HCT116 (cell line): Measurements from ENCODE around the gene ARHGAP18. TPM values are rescaled to one million over a fixed set of nuclear protein-coding genes. Genes with fewer than 3 reads are reported as not detected.

Source experiments
- ATAC-seq: fragments of 200-7000 bp; cut with Tn5 transposase; 2 replicates; pipeline ENCODE4 v1.9.1; 2020; ENCODE audit warnings: mild to moderate bottlenecking, moderate library complexity
- BruUV-seq: library from RNA; stranded (reverse); fragments of 400-500 nt; replicated peaks from 2 replicates; lab custom pipeline; 2021; lab: Mats Ljungman, UMichigan
- CTCF ChIA-PET: fragments of 300-600 bp; sonication (Branson Sonifier 250); formaldehyde crosslinking; loops from one replicate; lab custom pipeline; 2021; ENCODE audit warnings: antibody characterized with exemption; lab: Charles Lee
- POLR2A ChIA-PET: fragments of 300-600, 350-600 bp; sonication (Branson Sonifier 250); formaldehyde crosslinking; loops from one replicate; lab custom pipeline; 2021; ENCODE audit warnings: antibody characterized with exemption; lab: Charles Lee
- RAD21 ChIA-PET, 2 experiments: fragments of 300-600 bp; sonication (Branson Sonifier 250); formaldehyde crosslinking; loops; one replicate each; lab custom pipeline; 2023; ENCODE audit warnings: low total read pairs in 2 of 2; ENCODE audit not compliant: uncharacterized antibody in 2 of 2, unreplicated experiment in 2 of 2, low non-redundant PET in 1 of 2; lab: Charles Lee
- DNase-seq: peaks from one replicate; pipeline ENCODE4 v3.0.0-alpha.2; 2010; ENCODE audit warnings: low read depth, low spot score
- H2AFZ ChIP-seq: fragments of 200-600 bp; shearing (Covaris generic), sonication (generic); 2 replicates; pipeline ENCODE4 v1.6.1; 2017; ENCODE audit warnings: low read depth, mixed run types, mixed read lengths, antibody characterized with exemption, low read length; ENCODE audit not compliant: poor library complexity, severe bottlenecking
- H3K27ac ChIP-seq: 2 replicates; pipeline ENCODE4 v1.5.1; 2012; ENCODE audit warnings: low read depth, low read length
- H3K27me3 ChIP-seq: fragments of 200-600 bp; sonication (generic); 2 replicates; pipeline ENCODE4 v1.6.1; 2016; ENCODE audit warnings: mixed run types, low read length, mixed read lengths; ENCODE audit not compliant: insufficient read depth
- H3K36me3 ChIP-seq, 2 experiments: fragments of 200-500 bp in 1 of 2; fragments of 200-600 bp in 1 of 2; sonication (Bioruptor generic) in 1 of 2; sonication (generic) in 1 of 2; 2 replicates each; pipeline versions ENCODE4 v1.5.1 to v1.6.1; 2014 to 2016; ENCODE audit warnings: low read length in 2 of 2, inconsistent platforms in 1 of 2, mixed read lengths in 1 of 2, mixed run types in 1 of 2; ENCODE audit not compliant: insufficient read depth in 2 of 2, control insufficient read depth in 1 of 2
- H3K4me1 ChIP-seq, 2 experiments: fragments of 200-600 bp in 1 of 2; sonication (generic) in 1 of 2; 2 replicates each; pipeline versions ENCODE4 v1.5.1 to v1.6.1; 2012 to 2017; ENCODE audit warnings: low read length in 2 of 2, inconsistent platforms in 1 of 2, mild to moderate bottlenecking in 1 of 2, mixed read lengths in 1 of 2, mixed run types in 1 of 2, moderate library complexity in 1 of 2; ENCODE audit not compliant: insufficient read depth in 2 of 2, control insufficient read depth in 1 of 2
- H3K4me2 ChIP-seq: fragments of 200-600 bp; sonication (generic); 2 replicates; pipeline ENCODE4 v1.6.1; 2017; ENCODE audit warnings: mixed run types, low read length, mixed read lengths
- H3K4me3 ChIP-seq, 2 experiments: fragments of 200-600 bp in 1 of 2; sonication (generic) in 1 of 2; replicated peaks in 1 of 2; 2 replicates each; pipeline ENCODE4 v1.5.1; 2011 to 2016; ENCODE audit warnings: low read length in 2 of 2, control low read depth in 1 of 2, low read depth in 1 of 2, mild to moderate bottlenecking in 1 of 2, mixed read lengths in 1 of 2, mixed run types in 1 of 2
- H3K79me2 ChIP-seq: fragments of 200-600 bp; sonication (generic); 2 replicates; pipeline ENCODE4 v1.6.1; 2017; ENCODE audit warnings: mild to moderate bottlenecking, mixed run types, low read length, moderate library complexity, mixed read lengths; ENCODE audit not compliant: insufficient read depth
- H3K9ac ChIP-seq: fragments of 200-600 bp; sonication (generic); 2 replicates; pipeline ENCODE4 v1.6.1; 2016; ENCODE audit warnings: low read length, mixed read lengths
- H3K9me2 ChIP-seq: fragments of 200-600 bp; sonication (generic), shearing (Covaris generic); 2 replicates; pipeline ENCODE4 v1.6.1; 2017; ENCODE audit warnings: mixed run types, mild to moderate bottlenecking, moderate library complexity; ENCODE audit not compliant: insufficient read depth
- H3K9me3 ChIP-seq, 2 experiments: fragments of 200-500 bp in 1 of 2; fragments of 200-600 bp in 1 of 2; sonication (Bioruptor generic) in 1 of 2; sonication (generic) in 1 of 2; 2 replicates each; pipeline ENCODE4 v1.6.1; 2014 to 2017; ENCODE audit warnings: low read length in 2 of 2, mixed read lengths in 2 of 2, inconsistent platforms in 1 of 2, low read depth in 1 of 2, mild to moderate bottlenecking in 1 of 2, mixed run types in 1 of 2, moderate library complexity in 1 of 2; ENCODE audit not compliant: control insufficient read depth in 1 of 2, insufficient read depth in 1 of 2
- H4K20me1 ChIP-seq: fragments of 200-600 bp; sonication (generic), shearing (Covaris generic); 2 replicates; pipeline ENCODE4 v1.6.1; 2017; ENCODE audit warnings: mixed run types, mild to moderate bottlenecking, moderate library complexity; ENCODE audit not compliant: insufficient read depth
- CBX3 ChIP-seq: IDR thresholded peaks from 2 replicates; pipeline ENCODE4 v1.6.1; 2012; ENCODE audit warnings: low read depth
- CEBPB ChIP-seq: IDR thresholded peaks from 2 replicates; pipeline ENCODE4 v1.6.1; 2012; ENCODE audit warnings: low read depth
- CTCF ChIP-seq, 3 experiments: fragments of 200-600 bp in 1 of 3; sonication (generic) in 1 of 3; IDR thresholded peaks in 2 of 3; conservative IDR thresholded peaks in 1 of 3; 2 replicates each; pipeline ENCODE4 v1.5.1; 2012 to 2017; ENCODE audit warnings: low read depth in 2 of 3, low read length in 2 of 3, antibody characterized with exemption in 1 of 3, borderline replicate concordance in 1 of 3, control low read depth in 1 of 3, mild to moderate bottlenecking in 1 of 3, mixed read lengths in 1 of 3, mixed run types in 1 of 3, moderate library complexity in 1 of 3; ENCODE audit not compliant: insufficient read depth in 1 of 3
- EZH2phosphoT487 ChIP-seq: fragments of 200-600 bp; IDR thresholded peaks from 2 replicates; pipeline ENCODE4 v1.6.1; 2018; ENCODE audit warnings: antibody characterized with exemption, borderline replicate concordance
- POLR2AphosphoS5 ChIP-seq: IDR thresholded peaks from 2 replicates; pipeline ENCODE4 v1.6.1; 2011; ENCODE audit warnings: mild to moderate bottlenecking, low read depth, low read length, moderate library complexity
- RAD21 ChIP-seq: IDR thresholded peaks from 2 replicates; pipeline ENCODE4 v1.6.1; 2012; ENCODE audit warnings: low read depth, mild to moderate bottlenecking
- SIN3A ChIP-seq: IDR thresholded peaks from 2 replicates; pipeline ENCODE4 v1.6.1; 2012; ENCODE audit warnings: low read depth
- SP1 ChIP-seq: IDR thresholded peaks from 2 replicates; pipeline ENCODE4 v1.6.1; 2012; ENCODE audit warnings: low read depth
- SRF ChIP-seq: IDR thresholded peaks from 2 replicates; pipeline ENCODE4 v1.6.1; 2012; ENCODE audit warnings: low read depth
- TCF7L2 ChIP-seq: IDR thresholded peaks from 2 replicates; pipeline ENCODE4 v1.7.0; 2011; ENCODE audit warnings: borderline replicate concordance, inconsistent platforms; ENCODE audit not compliant: insufficient read depth, insufficient read length; ENCODE audit errors: extremely low read depth
- YY1 ChIP-seq: IDR thresholded peaks from 2 replicates; pipeline ENCODE4 v1.6.1; 2011; ENCODE audit warnings: low read length, low read depth, moderate library complexity, mild to moderate bottlenecking; ENCODE audit not compliant: insufficient replicate concordance; ENCODE audit errors: extremely low read depth
- ZBTB33 ChIP-seq: IDR thresholded peaks from 2 replicates; pipeline ENCODE4 v1.6.1; 2011; ENCODE audit warnings: mild to moderate bottlenecking, low read length, moderate library complexity; ENCODE audit not compliant: insufficient replicate concordance; ENCODE audit errors: extremely low read depth
- intact Hi-C: fragments of 100-400 bp; cut with micrococcal nuclease; formaldehyde crosslinking; loops from 2 replicates; pipeline ENCODE4 v1.10.0; 2022
- total RNA-seq: library from RNA; stranded (reverse); gene quantifications from one replicate; pipeline ENCODE4 v1.2.1, GENCODE V29; 2021; ENCODE audit not compliant: unreplicated experiment

The ARHGAP18 gene
- total RNA-seq, 1 experiment from 2014 or later, result 70.3 TPM

DNA sequence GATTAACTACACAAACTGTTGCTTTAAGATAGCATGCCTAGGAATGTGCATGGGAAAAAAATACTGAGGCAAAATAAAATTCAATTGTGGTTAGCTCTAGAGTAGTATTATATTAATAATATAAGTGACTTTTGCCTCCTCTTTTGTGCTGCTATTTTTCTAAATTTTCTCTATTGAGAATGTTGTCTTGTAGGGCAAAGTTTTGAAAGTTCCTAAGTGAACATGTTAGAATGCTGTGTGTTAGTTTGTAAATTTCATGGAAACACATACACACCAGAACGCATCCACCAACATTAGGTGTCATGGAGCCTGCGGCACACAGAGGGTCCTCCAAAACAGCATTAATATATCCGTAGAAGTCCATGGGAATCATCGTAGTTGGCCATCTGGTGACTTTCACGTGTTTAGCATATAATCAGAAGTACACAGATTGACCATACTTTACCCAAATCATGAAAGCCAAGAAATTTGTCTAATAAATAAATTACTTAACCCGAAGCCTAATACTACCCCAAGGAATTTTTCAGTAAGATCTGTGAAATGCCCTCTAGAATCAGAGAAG is 25.6 kb downstream of the ARHGAP18 start:
- Histone ChIP-seq H3K9ac (peak overlapping the region; percentile 53; the same call in 1 of the 2 replicates), H3K4me2 (peak overlapping the region; percentile 78), H3K4me3 (peak overlapping the region in 1 of 2 experiments; percentile 35; a peak in 2 of 4 replicates), H3K9me3 (no peaks in the 10 kb centered on the region), H3K27ac (peak overlapping the region; percentile 97), H3K36me3 (no peaks in the 10 kb centered on the region), H4K20me1 (no peaks in the 10 kb centered on the region), H3K9me2 (no peaks in the 10 kb centered on the region)
- ChIA-PET CTCF (interaction anchor here (0.9 to 1.7 kb wide), 2 partner anchors 11 to 91 kb away, joined by 4 to 5 read pairs; no protein-coding TSS in a partner anchor), RAD21 (no interaction called here), POLR2A (interaction anchor here (0.9 to 2.0 kb wide), 7 partner anchors 9 to 65 kb away, joined by 3 to 8 read pairs (median 7); no protein-coding TSS in a partner anchor)
- TSS peak; percentile 73 for BruUV-seq
- ATAC-seq, result peak; percentile 4; the same call in 1 of the 2 replicates
- intact Hi-C loops, result no loop called here
- TF ChIP-seq POLR2AphosphoS5 (peak; percentile 2; the same call in 1 of the 2 replicates), SP1 (no peak)
- TF ChIP-seq, all 23 proteins: peak for 1
- Histone ChIP-seq H3K27me3 (no peaks in the 10 kb centered on the region), H2AFZ (no peak overlapping the region), H3K79me2 (peaks cover 87% of the 10 kb centered on the region), H3K4me1 (peaks cover 99 to 100% of the 10 kb centered on the region in 2 experiments)
- DNase-seq, result no peak

DNA sequence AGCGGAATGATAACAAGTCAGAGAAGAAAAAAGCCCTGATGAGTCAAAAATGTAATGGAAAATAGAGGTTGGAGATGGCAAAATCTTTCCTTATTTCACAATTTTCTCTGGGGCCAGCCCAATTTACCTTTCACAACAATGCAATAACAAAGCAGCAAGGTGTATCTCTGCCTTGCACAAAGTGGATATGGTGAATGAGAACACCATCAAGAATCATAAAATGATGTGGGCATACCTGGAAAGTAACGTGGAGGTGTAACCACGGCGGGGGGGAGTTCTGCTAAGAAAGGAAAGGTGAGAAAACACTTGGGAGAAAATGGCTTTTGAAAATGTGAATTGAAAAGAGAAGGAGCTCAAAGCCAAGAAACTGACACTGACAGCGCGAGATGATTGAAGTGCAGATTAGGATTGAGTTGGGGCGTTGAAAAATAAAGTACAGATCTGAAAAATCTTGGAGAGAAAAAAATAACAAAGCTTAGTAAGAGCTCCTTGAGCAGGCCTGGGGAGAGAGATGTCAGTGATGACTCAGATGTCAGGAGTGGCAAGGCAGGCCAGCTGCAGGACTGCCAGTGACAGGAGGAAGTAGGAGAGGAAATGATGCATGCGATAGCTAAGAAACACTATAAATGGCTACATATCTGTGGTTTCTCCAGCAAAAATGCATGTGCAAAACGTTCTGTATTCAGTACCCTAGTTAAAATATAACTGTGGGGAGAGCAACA is 26.2 kb downstream of the ARHGAP18 start:
- Histone ChIP-seq H3K27me3 (no peaks in the 10 kb centered on the region), H3K4me3 (peak overlapping the region in 1 of 2 experiments; percentile 35; a peak in 2 of 4 replicates), H3K9ac (peak overlapping the region; percentile 53), H3K4me2 (peak overlapping the region; percentile 78), H3K9me3 (no peaks in the 10 kb centered on the region), H4K20me1 (no peaks in the 10 kb centered on the region), H3K79me2 (peaks cover 87% of the 10 kb centered on the region), H3K36me3 (no peaks in the 10 kb centered on the region), H3K27ac (peak overlapping the region; percentile 97), H3K9me2 (no peaks in the 10 kb centered on the region), H2AFZ (no peak overlapping the region), H3K4me1 (peaks cover 99 to 100% of the 10 kb centered on the region in 2 experiments)
- ChIA-PET CTCF (interaction anchor here (0.9 to 1.7 kb wide), 2 partner anchors 11 to 92 kb away, joined by 4 to 5 read pairs; no protein-coding TSS in a partner anchor), POLR2A (interaction anchor here (0.8 to 2.0 kb wide), 10 partner anchors 8 to 65 kb away, joined by 3 to 8 read pairs (median 7); partner anchors contain the start of gene ARHGAP18), RAD21 (no interaction called here)
- ATAC-seq (peak; percentile 78), DNase-seq (peak; percentile 87)
- BruUV-seq, result TSS peak; percentile 48
- intact Hi-C loops, result loop anchor here (2.0 kb wide), 1 partner anchor 65 kb away; no protein-coding TSS in a partner anchor
- TF ChIP-seq EZH2phosphoT487 (no peak), SIN3A (peak; percentile 98), YY1 (no peak), SRF (peak; percentile 87), POLR2AphosphoS5 (peak; percentile 59; the same call in 1 of the 2 replicates), ZBTB33 (no peak), CEBPB (peak; percentile 67), RAD21 (no peak), CBX3 (peak; percentile 96), TCF7L2 (peak; percentile 55), CTCF (IDR thresholded peaks at IDR 0.05 in 2 of 3, conservative IDR thresholded peaks at IDR 0.05 in 1 of 3; ENCODE audit: borderline replicate concordance in 1 of 3, insufficient read depth in 1 of 3, low read depth in 2 of 3, low read length in 2 of 3) (no peak)
